ENCODE measurements around the gene KYAT1. TPM values are rescaled to one million over a fixed set of nuclear protein-coding genes. Genes with fewer than 3 reads are reported as not detected.

Gene KYAT1
- total and polyA plus RNA-seq, 5 donors from 2014 or later: 8.2 to 15.7 (median 11.5) TPM

- ATAC-seq (ENCODE audit: low read depth in 2 of 2) (no peak), DNase-seq (no peak)
- Histone ChIP-seq H3K27me3 (ENCODE audit: control insufficient read depth, insufficient read depth, low read length) (no peaks in the 10 kb centered on the region), H3K36me3 (ENCODE audit: control insufficient read depth, insufficient read depth, low read length) (peaks cover 39% of the 10 kb centered on the region), H3K9me3 (ENCODE audit: control insufficient read depth in 2 of 2, low read length in 2 of 2) (no peaks in the 10 kb centered on the region), H3K27ac (ENCODE audit: insufficient read depth, low read length, poor library complexity, severe bottlenecking) (no peak overlapping the region), H3K4me3 (ENCODE audit: low read depth, low read length) (no peak overlapping the region), H3K4me1 (ENCODE audit: control insufficient read depth, insufficient read depth, low read length, poor library complexity, severe bottlenecking) (peaks cover 15% of the 10 kb centered on the region)
- H3K4me1 Mint-ChIP-seq: peaks cover 3 to 24% (median 11%) of the 10 kb centered on the region in 4 donors
- H3K4me3 Mint-ChIP-seq: peak overlapping the region in 3 of 4 donors; percentile 58 to 87 (median 79)
- H3K9me3 Mint-ChIP-seq: no peaks in the 10 kb centered on the region
- H3K27me3 Mint-ChIP-seq: peaks cover 4% of the 10 kb centered on the region
- H3K27ac Mint-ChIP-seq: peak overlapping the region in 1 of 3 donors; percentile 66
- peaks cover 13% of the 10 kb centered on the region for H3K36me3 Mint-ChIP-seq
Observed at GRCh38 chr9:128821584-128822406, 60.0 kb downstream of the KYAT1 start.

GRCh38 chr9:128820665-128821583 is 60.8 kb downstream of the KYAT1 start:
- ATAC-seq (ENCODE audit: low read depth in 2 of 2) (no peak), DNase-seq (no peak)
- Mint-ChIP-seq H3K27ac (no peak overlapping the region), H3K36me3 (peaks cover 13% of the 10 kb centered on the region), H3K4me1 (peaks cover 3 to 24% (median 11%) of the 10 kb centered on the region in 4 donors), H3K9me3 (no peaks in the 10 kb centered on the region), H3K4me3 (peak overlapping the region; percentile 50 to 89 (median 79)), H3K27me3 (peaks cover 4% of the 10 kb centered on the region)
- Histone ChIP-seq H3K4me1 (ENCODE audit: control insufficient read depth, insufficient read depth, low read length, poor library complexity, severe bottlenecking) (peaks cover 15% of the 10 kb centered on the region), H3K36me3 (ENCODE audit: control insufficient read depth, insufficient read depth, low read length) (peaks cover 30% of the 10 kb centered on the region), H3K4me3 (ENCODE audit: low read depth, low read length) (no peak overlapping the region), H3K27ac (ENCODE audit: insufficient read depth, low read length, poor library complexity, severe bottlenecking) (no peak overlapping the region), H3K27me3 (ENCODE audit: control insufficient read depth, insufficient read depth, low read length) (no peaks in the 10 kb centered on the region), H3K9me3 (ENCODE audit: control insufficient read depth in 2 of 2, low read length in 2 of 2) (no peaks in the 10 kb centered on the region)

- Histone ChIP-seq H3K4me1 (ENCODE audit: control insufficient read depth, insufficient read depth, low read length, poor library complexity, severe bottlenecking) (peaks cover 15% of the 10 kb centered on the region), H3K9me3 (ENCODE audit: control insufficient read depth in 2 of 2, low read length in 2 of 2) (no peaks in the 10 kb centered on the region), H3K27me3 (ENCODE audit: control insufficient read depth, insufficient read depth, low read length) (no peaks in the 10 kb centered on the region), H3K4me3 (ENCODE audit: low read depth, low read length) (peak overlapping the region; percentile 19), H3K27ac (ENCODE audit: insufficient read depth, low read length, poor library complexity, severe bottlenecking) (no peak overlapping the region), H3K36me3 (ENCODE audit: control insufficient read depth, insufficient read depth, low read length) (peaks cover 23% of the 10 kb centered on the region)
- Mint-ChIP-seq H3K9me3 (no peaks in the 10 kb centered on the region), H3K36me3 (peaks cover 8% of the 10 kb centered on the region), H3K27ac (no peak overlapping the region), H3K4me1 (peaks cover 3 to 26% (median 11%) of the 10 kb centered on the region in 4 donors), H3K27me3 (peaks cover 4% of the 10 kb centered on the region), H3K4me3 (peak overlapping the region; percentile 72 to 95 (median 86))
- no peak for ATAC-seq (ENCODE audit: low read depth in 2 of 2)
- DNase-seq: no peak
Observed at GRCh38 chr9:128819716-128820664, 61.8 kb downstream of the KYAT1 start.

GRCh38 chr9:128818839-128819715 is 62.7 kb downstream of the KYAT1 start:
- Histone ChIP-seq H3K9me3 (ENCODE audit: control insufficient read depth in 2 of 2, low read length in 2 of 2) (no peaks in the 10 kb centered on the region), H3K4me1 (ENCODE audit: control insufficient read depth, insufficient read depth, low read length, poor library complexity, severe bottlenecking) (peaks cover 15% of the 10 kb centered on the region), H3K27me3 (ENCODE audit: control insufficient read depth, insufficient read depth, low read length) (no peaks in the 10 kb centered on the region), H3K36me3 (ENCODE audit: control insufficient read depth, insufficient read depth, low read length) (peaks cover 14% of the 10 kb centered on the region), H3K4me3 (ENCODE audit: low read depth, low read length) (peak overlapping the region; percentile 19), H3K27ac (ENCODE audit: insufficient read depth, low read length, poor library complexity, severe bottlenecking) (peak overlapping the region; percentile 14)
- H3K4me1 Mint-ChIP-seq: peaks cover 3 to 26% (median 11%) of the 10 kb centered on the region in 4 donors
- H3K9me3 Mint-ChIP-seq: no peaks in the 10 kb centered on the region
- DNase-seq (peak; percentile 31 to 57 (median 38)), ATAC-seq (ENCODE audit: low read depth in 2 of 2) (peak; percentile 40)
- peaks cover 4% of the 10 kb centered on the region for H3K27me3 Mint-ChIP-seq
- H3K4me3 Mint-ChIP-seq: peak overlapping the region; percentile 86 to 95 (median 88)
- peak overlapping the region in 1 of 3 donors; percentile 88 for H3K27ac Mint-ChIP-seq
- peaks cover 3% of the 10 kb centered on the region for H3K36me3 Mint-ChIP-seq

GRCh38 chr9:128818099-128818838 is 63.5 kb downstream of the KYAT1 start, which contains the start of gene ENDOG:
TSS of gene ENDOG (plus strand) at chr9:128818500. CDS start at chr9:128818685, 185 bp downstream.
- ATAC-seq (ENCODE audit: low read depth in 2 of 2): peak; percentile 94 to 95
- H3K36me3 Mint-ChIP-seq: peaks cover 3% of the 10 kb centered on the region
- peaks cover 3 to 26% (median 11%) of the 10 kb centered on the region in 4 donors for H3K4me1 Mint-ChIP-seq
- Histone ChIP-seq H3K27ac (ENCODE audit: insufficient read depth, low read length, poor library complexity, severe bottlenecking) (peak within 1 kb of the TSS; percentile 69), H3K27me3 (ENCODE audit: control insufficient read depth, insufficient read depth, low read length) (no peaks in the 10 kb centered on the region), H3K9me3 (ENCODE audit: control insufficient read depth in 2 of 2, low read length in 2 of 2) (no peaks in the 10 kb centered on the region), H3K36me3 (ENCODE audit: control insufficient read depth, insufficient read depth, low read length) (peaks cover 13% of the 10 kb centered on the region), H3K4me3 (ENCODE audit: low read depth, low read length) (peak within 1 kb of the TSS; percentile 88), H3K4me1 (ENCODE audit: control insufficient read depth, insufficient read depth, low read length, poor library complexity, severe bottlenecking) (peaks cover 15% of the 10 kb centered on the region)
- peak within 1 kb of the TSS; percentile 91 to 93 (median 93) for H3K27ac Mint-ChIP-seq
- peak within 1 kb of the TSS; percentile 90 to 97 (median 94) for H3K4me3 Mint-ChIP-seq
- H3K9me3 Mint-ChIP-seq: no peaks in the 10 kb centered on the region
- peaks cover 4% of the 10 kb centered on the region for H3K27me3 Mint-ChIP-seq
- DNase-seq: peak; percentile 96 to 97 (median 96)

GRCh38 chr9:128810873-128811272 is 70.9 kb downstream of the KYAT1 start:
- ATAC-seq (ENCODE audit: low read depth in 2 of 2): no peak
- H3K36me3 ChIP-seq (ENCODE audit: control insufficient read depth, insufficient read depth, low read length): peaks cover 22% of the 10 kb centered on the region
- Mint-ChIP-seq H3K27me3 (no peaks in the 10 kb centered on the region), H3K4me1 (peaks cover 0 to 3% (median 0%) of the 10 kb centered on the region in 4 donors), H3K9me3 (no peaks in the 10 kb centered on the region), H3K27ac (peak overlapping the region in 1 of 3 donors; percentile 29), H3K4me3 (peak overlapping the region in 1 of 4 donors; percentile 7), H3K36me3 (peaks cover 4% of the 10 kb centered on the region)
- no peaks in the 10 kb centered on the region for H3K9me3 ChIP-seq (ENCODE audit: control insufficient read depth in 2 of 2, low read length in 2 of 2)
- H3K27ac ChIP-seq (ENCODE audit: insufficient read depth, low read length, poor library complexity, severe bottlenecking): no peak overlapping the region
- no peak for DNase-seq
- no peaks in the 10 kb centered on the region for H3K27me3 ChIP-seq (ENCODE audit: control insufficient read depth, insufficient read depth, low read length)
- no peak overlapping the region for H3K4me3 ChIP-seq (ENCODE audit: low read depth, low read length)
- no peaks in the 10 kb centered on the region for H3K4me1 ChIP-seq (ENCODE audit: control insufficient read depth, insufficient read depth, low read length, poor library complexity, severe bottlenecking)
